Brain microvascular endothelial cell (primary cell): Measurements from ENCODE around the gene DAPK1.

Experiments
- DNase-seq: peaks from one replicate; pipeline ENCODE4 v3.0.0-alpha.2; 2020
- H3K27ac ChIP-seq: fragments of 250-450 bp; sonication (Bioruptor Pico); 2 replicates; pipeline ENCODE4 v1.5.1; 2020; ENCODE audit warnings: mild to moderate bottlenecking, moderate library complexity
- H3K27me3 ChIP-seq: fragments of 250-450 bp; sonication (Bioruptor Pico); replicated peaks from 2 replicates; pipeline ENCODE4 v1.5.1; 2020; ENCODE audit warnings: mild to moderate bottlenecking
- H3K36me3 ChIP-seq: fragments of 250-450 bp; sonication (Bioruptor Pico); replicated peaks from 2 replicates; pipeline ENCODE4 v1.5.1; 2020; ENCODE audit warnings: mild to moderate bottlenecking
- H3K4me3 ChIP-seq: 2 replicates; pipeline ENCODE4 v1.5.1; 2011; ENCODE audit warnings: low read depth, mild to moderate bottlenecking, control low read depth, low read length, moderate library complexity
- in situ Hi-C: cut with HindIII; loops from 2 replicates; pipeline ENCODE4 v1.10.0; 2017; ENCODE audit warnings: low sequenced_read_pairs, low pct_ligation_motif_present
- TF ChIP-seq, protein P1 (sequence below): IDR thresholded peaks from 2 replicates; pipeline ENCODE4 v1.5.1; 2011; ENCODE audit warnings: low read depth, mild to moderate bottlenecking, moderate library complexity, low read length, control low read depth, inconsistent platforms; ENCODE audit errors: missing control alignments

Gene DAPK1

DNA sequence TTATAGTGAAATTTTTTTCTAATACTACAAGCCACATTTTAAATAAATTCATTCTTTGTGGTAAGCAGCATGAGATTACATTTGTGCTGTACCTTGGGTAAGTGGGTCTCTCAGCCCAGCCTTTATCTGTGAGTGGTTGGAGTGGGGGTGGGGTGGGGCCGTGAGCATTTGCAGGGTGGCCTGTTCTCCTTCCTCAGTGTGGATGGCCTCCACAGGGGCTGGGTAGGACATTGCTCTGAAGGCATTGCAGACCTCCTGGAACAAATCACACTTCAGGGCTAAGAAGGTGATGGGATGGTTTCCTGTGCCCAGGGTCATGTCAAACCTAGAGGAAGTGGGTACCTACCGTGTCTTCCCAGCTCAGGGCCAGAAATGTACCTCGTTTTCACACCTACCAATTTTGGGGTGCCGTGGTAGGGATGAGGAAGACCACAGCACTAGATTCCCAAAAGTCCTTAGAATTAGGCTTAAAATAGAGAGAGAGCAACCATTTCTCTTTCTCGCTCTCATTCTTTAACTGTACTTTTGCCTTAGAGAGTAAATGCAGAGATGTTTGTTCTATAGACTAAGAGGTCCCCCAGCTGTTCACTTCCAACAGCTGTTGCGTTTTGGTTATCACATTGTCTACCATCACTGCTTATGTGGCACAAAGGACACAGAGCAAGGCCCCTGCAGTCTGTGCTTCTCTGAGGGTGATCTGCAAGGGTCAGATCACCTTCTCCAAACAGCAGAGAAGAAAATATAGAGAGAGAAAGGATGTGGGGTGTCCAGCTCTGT is 144.9 kb downstream of the DAPK1 start:
- no peak overlapping the region for H3K27ac ChIP-seq
- no peaks in the 10 kb centered on the region for H3K27me3 ChIP-seq
- H3K4me3 ChIP-seq: no peak overlapping the region
- no peak for DNase-seq
- TF ChIP-seq, protein P1, sequence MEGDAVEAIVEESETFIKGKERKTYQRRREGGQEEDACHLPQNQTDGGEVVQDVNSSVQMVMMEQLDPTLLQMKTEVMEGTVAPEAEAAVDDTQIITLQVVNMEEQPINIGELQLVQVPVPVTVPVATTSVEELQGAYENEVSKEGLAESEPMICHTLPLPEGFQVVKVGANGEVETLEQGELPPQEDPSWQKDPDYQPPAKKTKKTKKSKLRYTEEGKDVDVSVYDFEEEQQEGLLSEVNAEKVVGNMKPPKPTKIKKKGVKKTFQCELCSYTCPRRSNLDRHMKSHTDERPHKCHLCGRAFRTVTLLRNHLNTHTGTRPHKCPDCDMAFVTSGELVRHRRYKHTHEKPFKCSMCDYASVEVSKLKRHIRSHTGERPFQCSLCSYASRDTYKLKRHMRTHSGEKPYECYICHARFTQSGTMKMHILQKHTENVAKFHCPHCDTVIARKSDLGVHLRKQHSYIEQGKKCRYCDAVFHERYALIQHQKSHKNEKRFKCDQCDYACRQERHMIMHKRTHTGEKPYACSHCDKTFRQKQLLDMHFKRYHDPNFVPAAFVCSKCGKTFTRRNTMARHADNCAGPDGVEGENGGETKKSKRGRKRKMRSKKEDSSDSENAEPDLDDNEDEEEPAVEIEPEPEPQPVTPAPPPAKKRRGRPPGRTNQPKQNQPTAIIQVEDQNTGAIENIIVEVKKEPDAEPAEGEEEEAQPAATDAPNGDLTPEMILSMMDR: no peak
- in situ Hi-C loops: no loop called here
- no peaks in the 10 kb centered on the region for H3K36me3 ChIP-seq

DNA sequence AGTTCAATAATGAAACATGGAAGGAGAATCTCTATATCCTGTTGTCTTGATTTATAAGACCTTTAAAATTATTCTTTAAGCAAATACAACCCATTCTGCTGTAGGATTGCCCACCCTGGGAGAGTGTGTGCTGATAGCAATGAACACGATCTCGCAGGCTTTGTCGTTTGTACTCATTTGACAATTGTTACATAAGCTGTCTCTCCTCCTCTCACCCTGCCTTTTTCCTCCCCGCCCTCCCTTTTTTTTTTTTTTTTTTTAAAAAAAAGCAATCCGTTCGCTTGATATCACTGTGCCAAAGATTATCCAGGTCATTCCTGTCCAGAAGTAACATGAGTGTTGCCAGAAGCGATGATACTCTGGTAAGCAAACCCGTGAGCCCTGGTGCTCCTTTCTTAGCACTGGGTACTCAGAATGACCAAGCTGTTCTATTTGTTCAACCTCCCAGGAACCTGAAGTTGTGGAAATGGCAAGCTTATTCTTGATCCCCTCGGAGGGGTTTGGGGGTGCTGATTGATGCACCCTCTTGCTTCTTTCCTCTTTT is 145.5 kb downstream of the DAPK1 start:
- TF ChIP-seq, protein P1: no peak
- H3K36me3 ChIP-seq: no peaks in the 10 kb centered on the region
- DNase-seq: no peak
- no peaks in the 10 kb centered on the region for H3K27me3 ChIP-seq
- no peak overlapping the region for H3K27ac ChIP-seq
- no peak overlapping the region for H3K4me3 ChIP-seq
- in situ Hi-C loops: no loop called here

DNA sequence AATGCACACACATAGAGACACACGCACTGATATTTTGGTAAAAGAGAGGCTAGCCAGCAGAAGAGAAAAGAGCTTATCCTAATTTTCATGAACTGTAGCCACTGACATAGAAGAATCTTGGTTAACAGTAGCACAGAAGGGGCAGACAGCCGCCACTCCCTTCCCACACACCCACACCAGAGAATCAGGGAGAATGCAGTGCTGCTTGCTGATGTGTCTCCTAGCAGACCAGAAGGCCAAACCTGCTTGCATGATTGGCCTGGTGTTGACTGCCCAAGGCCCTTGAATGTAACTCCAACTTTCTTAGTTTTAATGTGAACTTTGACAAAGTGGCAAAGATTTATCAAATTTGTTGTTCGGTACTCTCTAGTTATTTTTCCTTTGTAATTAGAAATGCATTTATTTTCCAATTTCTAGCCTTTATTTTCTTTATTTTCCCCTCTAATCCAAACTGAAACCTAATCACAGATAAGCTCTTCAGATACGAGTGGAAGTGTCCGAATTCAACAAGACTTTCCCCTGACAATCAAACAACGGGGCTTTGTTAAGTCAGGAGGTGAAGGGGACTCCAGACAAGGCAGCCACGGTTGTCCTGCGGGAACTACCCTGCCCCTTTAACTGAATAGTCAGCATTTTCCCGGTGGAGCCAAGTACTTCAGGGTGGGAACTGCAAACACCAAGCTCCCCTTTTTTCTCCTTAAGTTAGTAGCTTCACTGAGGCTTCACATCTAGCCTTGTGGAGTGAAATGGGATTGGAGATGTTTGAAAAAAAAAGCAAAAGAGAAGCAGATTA is 146.3 kb downstream of the DAPK1 start:
- TF ChIP-seq, protein P1: no peak
- no peak for DNase-seq
- no peaks in the 10 kb centered on the region for H3K27me3 ChIP-seq
- no peaks in the 10 kb centered on the region for H3K36me3 ChIP-seq
- no peak overlapping the region for H3K4me3 ChIP-seq
- H3K27ac ChIP-seq: no peak overlapping the region
- in situ Hi-C loops: no loop called here

DNA sequence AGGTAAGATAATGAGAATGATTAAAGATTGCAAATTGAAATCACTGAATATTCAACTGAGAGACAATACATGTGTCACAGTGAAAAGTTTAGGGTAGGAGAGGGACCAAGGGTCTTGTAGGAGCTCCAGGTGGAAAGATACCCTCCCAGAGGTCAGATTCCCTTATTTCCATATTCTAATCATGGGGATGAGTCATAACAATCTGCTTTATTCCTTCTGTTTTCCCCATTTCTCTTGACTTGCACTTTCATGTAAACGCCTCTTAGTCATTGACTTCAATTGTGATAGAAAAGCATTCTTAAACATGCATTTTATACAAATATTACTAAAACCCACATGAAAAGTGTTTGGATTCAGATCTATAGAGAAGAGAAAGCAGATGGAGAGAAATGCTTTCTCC is 147.0 kb downstream of the DAPK1 start:
- no peaks in the 10 kb centered on the region for H3K27me3 ChIP-seq
- TF ChIP-seq, protein P1: no peak
- no peak for DNase-seq
- H3K27ac ChIP-seq: no peak overlapping the region
- no peaks in the 10 kb centered on the region for H3K36me3 ChIP-seq
- H3K4me3 ChIP-seq: no peak overlapping the region
- in situ Hi-C loops: no loop called here

DNA sequence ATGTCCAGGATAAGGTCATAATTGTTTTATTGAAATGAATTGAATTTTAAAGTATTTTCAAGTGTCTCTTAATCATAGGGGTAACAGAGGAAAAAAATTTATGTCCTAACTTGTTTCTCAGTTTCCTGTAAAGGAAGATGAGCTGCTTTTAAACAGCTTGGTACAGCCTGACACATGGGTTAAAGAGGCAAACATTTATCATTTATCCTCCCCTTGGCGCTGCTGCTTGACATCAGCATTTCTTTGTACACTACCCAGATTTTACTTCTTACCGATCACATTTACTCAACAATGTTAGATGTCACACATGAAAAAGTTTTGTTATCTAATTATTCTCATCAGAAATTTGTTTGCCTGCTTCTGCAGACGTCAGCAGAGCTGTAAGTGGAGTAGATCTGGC is 148.9 kb downstream of the DAPK1 start:
- in situ Hi-C loops: no loop called here
- no peak for DNase-seq
- TF ChIP-seq, protein P1: no peak
- H3K36me3 ChIP-seq: no peaks in the 10 kb centered on the region
- no peak overlapping the region for H3K27ac ChIP-seq
- no peaks in the 10 kb centered on the region for H3K27me3 ChIP-seq
- no peak overlapping the region for H3K4me3 ChIP-seq
